IPS-18a (cell line): Measurements from ENCODE around the gene LETM1.

Source experiments
- H3K27ac ChIP-seq: one replicate; pipeline ENCODE4 v1.5.1; 2013; ENCODE audit warnings: low read length
- H3K27me3 ChIP-seq: one replicate; pipeline ENCODE4 v1.6.1; 2013; ENCODE audit warnings: mild to moderate bottlenecking, low read length; ENCODE audit not compliant: control insufficient read depth, insufficient read depth
- H3K36me3 ChIP-seq: one replicate; pipeline ENCODE4 v1.6.1; 2013; ENCODE audit warnings: low read depth, low read length; ENCODE audit not compliant: control insufficient read depth
- H3K4me1 ChIP-seq: one replicate; pipeline ENCODE4 v1.6.1; 2013; ENCODE audit warnings: low read depth, low read length; ENCODE audit not compliant: control insufficient read depth
- H3K4me3 ChIP-seq: one replicate; pipeline ENCODE4 v1.5.1; 2013; ENCODE audit warnings: low read length
- H3K9ac ChIP-seq: one replicate; pipeline ENCODE4 v1.6.1; 2013; ENCODE audit warnings: mild to moderate bottlenecking, low read length, moderate library complexity
- H3K9me3 ChIP-seq: one replicate; pipeline ENCODE4 v1.6.1; 2013; ENCODE audit warnings: low read depth, low read length; ENCODE audit not compliant: control insufficient read depth

Gene LETM1

GRCh38 chr4:1767061-1767769 lies 88.7 kb downstream of the LETM1 start:
- no peak overlapping the region for H3K27ac ChIP-seq
- H3K9me3 ChIP-seq, result no peaks in the 10 kb centered on the region
- no peaks in the 10 kb centered on the region for H3K36me3 ChIP-seq
- H3K4me3 ChIP-seq, result no peak overlapping the region
- peaks cover 13% of the 10 kb centered on the region for H3K27me3 ChIP-seq
- peaks cover 17% of the 10 kb centered on the region for H3K4me1 ChIP-seq
- no peak overlapping the region for H3K9ac ChIP-seq

GRCh38 chr4:1766106-1767060 lies 89.6 kb downstream of the LETM1 start:
- H3K4me3 ChIP-seq, result peak overlapping the region; percentile 24
- peaks cover 13% of the 10 kb centered on the region for H3K27me3 ChIP-seq
- no peak overlapping the region for H3K9ac ChIP-seq

GRCh38 chr4:1765409-1766072 lies 90.4 kb downstream of the LETM1 start:
- Histone ChIP-seq H3K4me1 (peaks cover 17% of the 10 kb centered on the region), H3K4me3 (no peak overlapping the region), H3K27me3 (peaks cover 13% of the 10 kb centered on the region), H3K27ac (no peak overlapping the region), H3K36me3 (no peaks in the 10 kb centered on the region), H3K9me3 (no peaks in the 10 kb centered on the region), H3K9ac (no peak overlapping the region)

More at GRCh38 chr4:1766106-1767060, 89.6 kb downstream of the LETM1 start:
- Histone ChIP-seq H3K9me3 (no peaks in the 10 kb centered on the region), H3K4me1 (peaks cover 17% of the 10 kb centered on the region), H3K36me3 (no peaks in the 10 kb centered on the region), H3K27ac (no peak overlapping the region)

- no peak overlapping the region for H3K9ac ChIP-seq
- H3K4me3 ChIP-seq, result no peak overlapping the region
- peaks cover 17% of the 10 kb centered on the region for H3K4me1 ChIP-seq
- H3K27ac ChIP-seq, result no peak overlapping the region
- no peaks in the 10 kb centered on the region for H3K9me3 ChIP-seq
- H3K36me3 ChIP-seq, result no peaks in the 10 kb centered on the region
- peaks cover 10% of the 10 kb centered on the region for H3K27me3 ChIP-seq
Observed at GRCh38 chr4:1764670-1765069, 91.3 kb downstream of the LETM1 start.

- no peak overlapping the region for H3K9ac ChIP-seq
- no peak overlapping the region for H3K4me3 ChIP-seq
- H3K27me3 ChIP-seq, result peaks cover 4% of the 10 kb centered on the region
- H3K36me3 ChIP-seq, result no peaks in the 10 kb centered on the region
- H3K4me1 ChIP-seq, result peaks cover 14% of the 10 kb centered on the region
- H3K9me3 ChIP-seq, result no peaks in the 10 kb centered on the region
- H3K27ac ChIP-seq, result no peak overlapping the region
Observed at GRCh38 chr4:1763550-1764080, 92.3 kb downstream of the LETM1 start.

GRCh38 chr4:1763070-1763549 lies 92.8 kb downstream of the LETM1 start:
- peaks cover 9% of the 10 kb centered on the region for H3K4me1 ChIP-seq

GRCh38 chr4:1762264-1763010 lies 93.5 kb downstream of the LETM1 start:
- H3K9me3 ChIP-seq, result no peaks in the 10 kb centered on the region
- peaks cover 8% of the 10 kb centered on the region for H3K4me1 ChIP-seq
- no peak overlapping the region for H3K4me3 ChIP-seq
- H3K36me3 ChIP-seq, result no peaks in the 10 kb centered on the region
- no peaks in the 10 kb centered on the region for H3K27me3 ChIP-seq
- H3K27ac ChIP-seq, result no peak overlapping the region
- no peak overlapping the region for H3K9ac ChIP-seq

More at GRCh38 chr4:1763070-1763549, 92.8 kb downstream of the LETM1 start:
- Histone ChIP-seq H3K36me3 (no peaks in the 10 kb centered on the region), H3K9me3 (no peaks in the 10 kb centered on the region), H3K9ac (no peak overlapping the region), H3K4me3 (no peak overlapping the region), H3K27me3 (no peaks in the 10 kb centered on the region), H3K27ac (no peak overlapping the region)
